Posterior cingulate gyrus (tissue), 11 donors: ENCODE data around the gene FBXW7.

Experiments
- DNase-seq, 10 donors: peaks; one replicate each; pipeline versions ENCODE4 v3.0.0 to v3.0.0-alpha.2; 2020 to 2021; ENCODE audit warnings: mixed read lengths in 3 of 10
- intact Hi-C: fragments of 100-400 bp; cut with DNase I; formaldehyde crosslinking; loops from one replicate; pipeline ENCODE4 v1.15.1; 2023

The FBXW7 gene

GRCh38 chr4:152535903-152536544 is at the start of gene FBXW7:
FBXW7 (minus strand) TSS chr4:152536092; CDS start chr4:152411803, 124,289 bp downstream.
- intact Hi-C loops = loop anchor here (5.0 kb wide), 1 partner anchor 241 kb away; the partner anchor contains the start of genes ARFIP1 and TIGD4
- peak; percentile 98 to 100 (median 100) for DNase-seq

GRCh38 chr4:152585023-152585441 is 49.1 kb upstream of the FBXW7 start:
- no peak for DNase-seq
- intact Hi-C loops = no loop called here

GRCh38 chr4:152581536-152582160 is 45.8 kb upstream of the FBXW7 start:
- no peak for DNase-seq
- intact Hi-C loops = no loop called here

- intact Hi-C loops = no loop called here
- no peak for DNase-seq
Measured at GRCh38 chr4:152579916-152580315, 44.0 kb upstream of the FBXW7 start.

- intact Hi-C loops = no loop called here
- no peak for DNase-seq
Measured at GRCh38 chr4:152579107-152579764, 43.3 kb upstream of the FBXW7 start.

- no peak for DNase-seq
- intact Hi-C loops = no loop called here
Measured at GRCh38 chr4:152578670-152579069, 42.8 kb upstream of the FBXW7 start.

- no peak for DNase-seq
- intact Hi-C loops = no loop called here
Measured at GRCh38 chr4:152577708-152578396, 42.0 kb upstream of the FBXW7 start.

GRCh38 chr4:152575533-152575932 is 39.6 kb upstream of the FBXW7 start:
- DNase-seq = no peak
- intact Hi-C loops = no loop called here

GRCh38 chr4:152573861-152574260 is 38.0 kb upstream of the FBXW7 start:
- DNase-seq = no peak
- intact Hi-C loops = no loop called here

GRCh38 chr4:152572417-152573086 is 36.7 kb upstream of the FBXW7 start:
- no peak for DNase-seq
- intact Hi-C loops = no loop called here

- DNase-seq = no peak
- intact Hi-C loops = no loop called here
Measured at GRCh38 chr4:152571770-152572169, 35.9 kb upstream of the FBXW7 start.

- intact Hi-C loops = no loop called here
- DNase-seq = no peak
Measured at GRCh38 chr4:152571296-152571695, 35.4 kb upstream of the FBXW7 start.

GRCh38 chr4:152565333-152565732 is 29.4 kb upstream of the FBXW7 start:
- intact Hi-C loops = no loop called here
- DNase-seq = peak in 1 of 10 donors; percentile 32

- no peak for DNase-seq
Measured at GRCh38 chr4:152564336-152564735, 28.4 kb upstream of the FBXW7 start.

GRCh38 chr4:152563209-152563608 is 27.3 kb upstream of the FBXW7 start:
- intact Hi-C loops = no loop called here
- no peak for DNase-seq

More at GRCh38 chr4:152564336-152564735, 28.4 kb upstream of the FBXW7 start:
- intact Hi-C loops = no loop called here

- no peak for DNase-seq
- intact Hi-C loops = no loop called here
Measured at GRCh38 chr4:152559641-152560040, 23.7 kb upstream of the FBXW7 start.

GRCh38 chr4:152558396-152558795 is 22.5 kb upstream of the FBXW7 start:
- intact Hi-C loops = no loop called here

GRCh38 chr4:152556834-152557233 is 20.9 kb upstream of the FBXW7 start:
- intact Hi-C loops = no loop called here
- peak in 1 of 10 donors; percentile 57 for DNase-seq

More at GRCh38 chr4:152558396-152558795, 22.5 kb upstream of the FBXW7 start:
- DNase-seq = no peak

GRCh38 chr4:152556283-152556682 is 20.4 kb upstream of the FBXW7 start:
- DNase-seq = no peak
- intact Hi-C loops = no loop called here

GRCh38 chr4:152554742-152555141 is 18.9 kb upstream of the FBXW7 start:
- DNase-seq = peak in 1 of 10 donors; percentile 23
- intact Hi-C loops = no loop called here
